CD14-positive monocyte (primary cell): Measurements from ENCODE around the gene YKT6. TPM values are rescaled to one million over a fixed set of nuclear protein-coding genes. Genes with fewer than 3 reads are reported as not detected.

ENCODE experiments used
- DNase-seq, 3 donors: peaks; one replicate each; pipeline ENCODE4 v3.0.0-alpha.2; 2011 to 2022
- H2AFZ ChIP-seq: 2 replicates; pipeline ENCODE4 v1.6.0; 2012; ENCODE audit warnings: mild to moderate bottlenecking, low read depth, low read length, inconsistent platforms; ENCODE audit not compliant: insufficient read depth, poor library complexity, severe bottlenecking
- H3K27ac ChIP-seq, 2 donors: 1 replicate in 1 of 2; 2 replicates in 1 of 2; pipeline ENCODE4 v1.5.1; 2012 to 2013; ENCODE audit warnings: low read length in 2 of 2, control low read depth in 1 of 2, inconsistent platforms in 1 of 2, low read depth in 1 of 2, mild to moderate bottlenecking in 1 of 2
- H3K27me3 ChIP-seq, 2 donors: one replicate each; pipeline versions ENCODE4 v1.6.0 to v1.6.1; 2011 to 2013; ENCODE audit warnings: low read length in 2 of 2; ENCODE audit not compliant: control insufficient read depth in 2 of 2, insufficient read depth in 2 of 2
- H3K36me3 ChIP-seq, 2 donors: replicated peaks in 1 of 2; 1 replicate in 1 of 2; 2 replicates in 1 of 2; pipeline versions ENCODE4 v1.5.1 to v1.6.1; 2012 to 2013; ENCODE audit warnings: low read length in 2 of 2, control low read depth in 1 of 2, inconsistent platforms in 1 of 2, mild to moderate bottlenecking in 1 of 2; ENCODE audit not compliant: insufficient read depth in 2 of 2, control insufficient read depth in 1 of 2
- H3K4me1 ChIP-seq, 2 donors: 1 replicate in 1 of 2; 2 replicates in 1 of 2; pipeline versions ENCODE4 v1.5.1 to v1.6.1; 2012 to 2013; ENCODE audit warnings: low read length in 2 of 2, control low read depth in 1 of 2, inconsistent platforms in 1 of 2, mild to moderate bottlenecking in 1 of 2, moderate library complexity in 1 of 2; ENCODE audit not compliant: insufficient read depth in 2 of 2, control insufficient read depth in 1 of 2
- H3K4me2 ChIP-seq: replicated peaks from 2 replicates; pipeline ENCODE3; 2012; ENCODE audit warnings: low read length, moderate library complexity, mild to moderate bottlenecking; ENCODE audit not compliant: poor library complexity, severe bottlenecking; ENCODE audit errors: extremely low read depth
- H3K4me3 ChIP-seq, 3 experiments: fragments of 200-600 bp in 1 of 3; sonication (generic) in 1 of 3; replicated peaks in 1 of 3; 1 replicate in 2 of 3; 2 replicates in 1 of 3; pipeline ENCODE4 v1.5.1; 2011 to 2013; ENCODE audit warnings: low read length in 3 of 3, mild to moderate bottlenecking in 3 of 3, control low read depth in 2 of 3, low read depth in 2 of 3, inconsistent platforms in 1 of 3, moderate library complexity in 1 of 3
- H3K79me2 ChIP-seq: 2 replicates; pipeline ENCODE4 v1.6.0; 2012; ENCODE audit warnings: mild to moderate bottlenecking, control low read depth, inconsistent platforms, low read length, moderate library complexity; ENCODE audit not compliant: insufficient read depth
- H3K9ac ChIP-seq: 2 replicates; pipeline ENCODE4 v1.6.0; 2017; ENCODE audit warnings: low read length, mild to moderate bottlenecking; ENCODE audit not compliant: insufficient read depth, poor library complexity, severe bottlenecking
- H3K9me3 ChIP-seq, 2 donors: replicated peaks in 1 of 2; 1 replicate in 1 of 2; 2 replicates in 1 of 2; pipeline versions ENCODE4 v1.5.1 to v1.6.1; 2012 to 2013; ENCODE audit warnings: low read length in 2 of 2, control low read depth in 1 of 2; ENCODE audit not compliant: control insufficient read depth in 1 of 2, insufficient read depth in 1 of 2
- H4K20me1 ChIP-seq: 2 replicates; pipeline ENCODE4 v1.6.0; 2012; ENCODE audit warnings: mild to moderate bottlenecking, low read length, control low read depth, moderate library complexity; ENCODE audit not compliant: insufficient read depth
- H3K27ac Mint-ChIP-seq, 7 donors: one replicate each; pipeline ENCODE4 v1.8.0; 2020; ENCODE audit warnings: mild to moderate bottlenecking in 7 of 7, mixed read lengths in 7 of 7, moderate library complexity in 6 of 7, inconsistent platforms in 2 of 7
- H3K27me3 Mint-ChIP-seq, 3 donors: one replicate each; pipeline ENCODE4 v1.8.0; 2021 to 2022; ENCODE audit warnings: low read depth in 3 of 3, mild to moderate bottlenecking in 3 of 3, mixed read lengths in 3 of 3, moderate library complexity in 3 of 3, inconsistent platforms in 1 of 3
- H3K36me3 Mint-ChIP-seq, 2 donors: one replicate each; pipeline ENCODE4 v1.8.0; 2020; ENCODE audit warnings: mixed read lengths in 2 of 2, inconsistent platforms in 1 of 2, mild to moderate bottlenecking in 1 of 2
- H3K4me1 Mint-ChIP-seq: one replicate; pipeline ENCODE4 v1.8.0; 2020; ENCODE audit warnings: mild to moderate bottlenecking, mixed read lengths
- H3K4me3 Mint-ChIP-seq, 2 donors: one replicate each; pipeline ENCODE4 v1.8.0; 2020; ENCODE audit warnings: mild to moderate bottlenecking in 2 of 2, mixed read lengths in 2 of 2, moderate library complexity in 1 of 2
- H3K9me3 Mint-ChIP-seq, 7 donors: one replicate each; pipeline ENCODE4 v1.8.0; 2020 to 2022; ENCODE audit warnings: mixed read lengths in 7 of 7, mild to moderate bottlenecking in 6 of 7, moderate library complexity in 6 of 7, inconsistent platforms in 2 of 7
- WGBS: methylation state at CpG from one replicate; pipeline ENCODE4 v1.1.5; 2013; ENCODE audit warnings: missing lambda C conversion rate; ENCODE audit not compliant: insufficient coverage; 5-methylcytosine and 5-hydroxymethylcytosine counted together
- intact Hi-C, 2 donors: fragments of 100-400 bp; cut with micrococcal nuclease; formaldehyde crosslinking; loops; one replicate each; pipeline versions ENCODE4 v1.15.0 to v1.15.1; 2023
- polyA plus RNA-seq, 3 donors: library from polyadenylated mRNA; depleted of rRNA in 1 of 3; unstranded in 2 of 3; stranded (reverse) in 1 of 3; fragments of 300-500 nt in 2 of 3; fragments of >200 nt in 1 of 3; fragmentation: Illumina TruSeq in 2 of 3; gene quantifications; 1 replicate in 2 of 3; 2 replicates in 1 of 3; pipeline ENCODE4 v1.2.3, GENCODE V29; 2012 to 2021
- TF ChIP-seq, protein P1 (sequence below): fragments of 200-600 bp; IDR thresholded peaks from one replicate; pipeline ENCODE4 v1.8.0; 2022; ENCODE audit warnings: antibody characterized with exemption, mild to moderate bottlenecking

The YKT6 gene
- polyA plus RNA-seq, 3 donors = 26.4 to 45.7 (median 35.2) TPM

- Histone ChIP-seq H4K20me1 (peaks cover 33% of the 10 kb centered on the region), H3K4me1 (no peaks in the 10 kb centered on the region), H3K79me2 (peaks cover 14% of the 10 kb centered on the region), H3K36me3 (peaks cover 90 to 97% of the 10 kb centered on the region in 2 donors), H3K27me3 (no peaks in the 10 kb centered on the region), H3K9ac (no peak overlapping the region), H3K27ac (no peak overlapping the region), H3K4me3 (no peak overlapping the region), H2AFZ (no peak overlapping the region), H3K4me2 (no peak overlapping the region), H3K9me3 (no peaks in the 10 kb centered on the region)
- TF ChIP-seq, protein P1, sequence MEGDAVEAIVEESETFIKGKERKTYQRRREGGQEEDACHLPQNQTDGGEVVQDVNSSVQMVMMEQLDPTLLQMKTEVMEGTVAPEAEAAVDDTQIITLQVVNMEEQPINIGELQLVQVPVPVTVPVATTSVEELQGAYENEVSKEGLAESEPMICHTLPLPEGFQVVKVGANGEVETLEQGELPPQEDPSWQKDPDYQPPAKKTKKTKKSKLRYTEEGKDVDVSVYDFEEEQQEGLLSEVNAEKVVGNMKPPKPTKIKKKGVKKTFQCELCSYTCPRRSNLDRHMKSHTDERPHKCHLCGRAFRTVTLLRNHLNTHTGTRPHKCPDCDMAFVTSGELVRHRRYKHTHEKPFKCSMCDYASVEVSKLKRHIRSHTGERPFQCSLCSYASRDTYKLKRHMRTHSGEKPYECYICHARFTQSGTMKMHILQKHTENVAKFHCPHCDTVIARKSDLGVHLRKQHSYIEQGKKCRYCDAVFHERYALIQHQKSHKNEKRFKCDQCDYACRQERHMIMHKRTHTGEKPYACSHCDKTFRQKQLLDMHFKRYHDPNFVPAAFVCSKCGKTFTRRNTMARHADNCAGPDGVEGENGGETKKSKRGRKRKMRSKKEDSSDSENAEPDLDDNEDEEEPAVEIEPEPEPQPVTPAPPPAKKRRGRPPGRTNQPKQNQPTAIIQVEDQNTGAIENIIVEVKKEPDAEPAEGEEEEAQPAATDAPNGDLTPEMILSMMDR = no peak
- Mint-ChIP-seq H3K9me3 (no peaks in the 10 kb centered on the region), H3K36me3 (peaks cover 89 to 91% of the 10 kb centered on the region in 2 donors), H3K4me3 (no peak overlapping the region), H3K27me3 (no peaks in the 10 kb centered on the region), H3K27ac (no peak overlapping the region), H3K4me1 (peaks cover 4% of the 10 kb centered on the region)
- WGBS = 100% methylated on average over 7 of the region's 7 CpGs
- intact Hi-C loops = no loop called here
- no peak for DNase-seq
Observed at GRCh38 chr7:44208085-44208484, 7.3 kb downstream of the YKT6 start.

- peaks cover 6% of the 10 kb centered on the region for H3K4me1 Mint-ChIP-seq
- Histone ChIP-seq H3K36me3 (peaks cover 84 to 97% of the 10 kb centered on the region in 2 donors), H3K79me2 (no peaks in the 10 kb centered on the region), H3K27ac (no peak overlapping the region), H4K20me1 (peaks cover 15% of the 10 kb centered on the region), H3K4me3 (no peak overlapping the region), H2AFZ (no peak overlapping the region), H3K4me1 (no peaks in the 10 kb centered on the region), H3K4me2 (no peak overlapping the region), H3K27me3 (no peaks in the 10 kb centered on the region), H3K9me3 (no peaks in the 10 kb centered on the region), H3K9ac (no peak overlapping the region)
- 100% methylated on average over 5 of the region's 5 CpGs for WGBS
- H3K36me3 Mint-ChIP-seq = peaks cover 82 to 94% of the 10 kb centered on the region in 2 donors
- no peaks in the 10 kb centered on the region for H3K9me3 Mint-ChIP-seq
- intact Hi-C loops = no loop called here
- TF ChIP-seq, protein P1 = no peak
- H3K27me3 Mint-ChIP-seq = no peaks in the 10 kb centered on the region
- DNase-seq = no peak
- no peak overlapping the region for H3K4me3 Mint-ChIP-seq
- no peak overlapping the region for H3K27ac Mint-ChIP-seq
Observed at GRCh38 chr7:44210107-44210506, 9.3 kb downstream of the YKT6 start.
